ENCODE results near the gene SAMD7. TPM values are rescaled to one million over a fixed set of nuclear protein-coding genes. Genes with fewer than 3 reads are reported as not detected.

Gene SAMD7
- total RNA-seq, 2 donors from 2014 or later = not detected

GRCh38 chr3:169946336-169946735 lies 35.0 kb downstream of the SAMD7 start:
- TF ChIP-seq CTCF (IDR thresholded peaks at IDR 0.05) = no peak
- H3K27ac ChIP-seq = no peak overlapping the region
- no peak overlapping the region for H3K4me3 ChIP-seq
- H3K9me3 ChIP-seq = no peaks in the 10 kb centered on the region
- no peaks in the 10 kb centered on the region for H3K4me1 ChIP-seq
- no peaks in the 10 kb centered on the region for H3K36me3 ChIP-seq
- no peak for DNase-seq (ENCODE audit: low spot score)
- H3K27me3 ChIP-seq = no peaks in the 10 kb centered on the region

GRCh38 chr3:169948559-169949448 lies 37.4 kb downstream of the SAMD7 start:
- no peaks in the 10 kb centered on the region for H3K27me3 ChIP-seq
- no peak overlapping the region for H3K27ac ChIP-seq
- H3K4me1 ChIP-seq = no peaks in the 10 kb centered on the region
- no peaks in the 10 kb centered on the region for H3K9me3 ChIP-seq
- no peaks in the 10 kb centered on the region for H3K36me3 ChIP-seq
- DNase-seq (ENCODE audit: low spot score) = no peak
- no peak for TF ChIP-seq CTCF (IDR thresholded peaks at IDR 0.05)
- H3K4me3 ChIP-seq = no peak overlapping the region

- Histone ChIP-seq H3K4me3 (no peak overlapping the region), H3K27ac (no peak overlapping the region), H3K36me3 (no peaks in the 10 kb centered on the region), H3K27me3 (no peaks in the 10 kb centered on the region), H3K9me3 (no peaks in the 10 kb centered on the region), H3K4me1 (no peaks in the 10 kb centered on the region)
- TF ChIP-seq CTCF (IDR thresholded peaks at IDR 0.05) = no peak
- no peak for DNase-seq (ENCODE audit: low spot score)
These were observed 40.7 kb downstream of the SAMD7 start for GRCh38 chr3:169952045-169952444.

- no peak for TF ChIP-seq CTCF (IDR thresholded peaks at IDR 0.05)
- H3K4me1 ChIP-seq = no peaks in the 10 kb centered on the region
- H3K36me3 ChIP-seq = no peaks in the 10 kb centered on the region
- no peak for DNase-seq (ENCODE audit: low spot score)
- H3K4me3 ChIP-seq = no peak overlapping the region
- H3K27ac ChIP-seq = no peak overlapping the region
- H3K9me3 ChIP-seq = no peaks in the 10 kb centered on the region
- no peaks in the 10 kb centered on the region for H3K27me3 ChIP-seq
These were observed 42.2 kb downstream of the SAMD7 start for GRCh38 chr3:169953462-169954141.

GRCh38 chr3:169954142-169954756 lies 42.9 kb downstream of the SAMD7 start:
- H3K27ac ChIP-seq = no peak overlapping the region
- H3K9me3 ChIP-seq = no peaks in the 10 kb centered on the region
- no peaks in the 10 kb centered on the region for H3K27me3 ChIP-seq
- no peak for DNase-seq (ENCODE audit: low spot score)
- no peaks in the 10 kb centered on the region for H3K4me1 ChIP-seq
- H3K4me3 ChIP-seq = no peak overlapping the region
- TF ChIP-seq CTCF (IDR thresholded peaks at IDR 0.05) = no peak
- no peaks in the 10 kb centered on the region for H3K36me3 ChIP-seq
